Activated CD8-positive, alpha-beta memory T cell treated with anti-CD3 and anti-CD28 coated beads, Interleukin-2, amount 50 U/mL, for 1 hour (primary cell): Measurements from ENCODE around the gene ANGPTL8.

Experiments
- DNase-seq: peaks from one replicate; pipeline ENCODE4 v3.0.0-alpha.2; 2020; ENCODE audit errors: extremely low read depth

The ANGPTL8 gene, protein sequence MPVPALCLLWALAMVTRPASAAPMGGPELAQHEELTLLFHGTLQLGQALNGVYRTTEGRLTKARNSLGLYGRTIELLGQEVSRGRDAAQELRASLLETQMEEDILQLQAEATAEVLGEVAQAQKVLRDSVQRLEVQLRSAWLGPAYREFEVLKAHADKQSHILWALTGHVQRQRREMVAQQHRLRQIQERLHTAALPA

DNA sequence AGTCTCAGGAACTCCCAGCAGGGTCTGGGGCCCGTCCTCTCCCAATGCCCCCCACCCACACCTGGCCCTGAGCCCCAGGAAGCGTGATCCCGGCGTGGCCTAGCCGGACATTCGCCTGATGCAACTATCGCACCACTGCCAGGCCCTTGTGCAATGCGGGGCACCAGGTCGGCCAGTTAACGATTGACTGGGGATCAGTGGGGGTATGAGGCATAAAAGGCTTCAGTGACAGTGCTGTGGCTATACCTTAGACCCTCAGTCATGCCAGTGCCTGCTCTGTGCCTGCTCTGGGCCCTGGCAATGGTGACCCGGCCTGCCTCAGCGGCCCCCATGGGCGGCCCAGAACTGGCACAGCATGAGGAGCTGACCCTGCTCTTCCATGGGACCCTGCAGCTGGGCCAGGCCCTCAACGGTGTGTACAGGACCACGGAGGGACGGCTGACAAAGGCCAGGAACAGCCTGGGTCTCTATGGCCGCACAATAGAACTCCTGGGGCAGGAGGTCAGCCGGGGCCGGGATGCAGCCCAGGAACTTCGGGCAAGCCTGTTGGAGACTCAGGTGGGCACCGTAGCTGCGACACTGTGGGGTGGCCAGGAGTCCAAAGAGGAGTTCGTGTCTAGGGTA, at the start of gene ANGPTL8:
TSS of gene ANGPTL8 (plus strand) at position 243 of the 624 bp plus-strand sequence. CDS start at position 262, 19 bp downstream.
- DNase-seq = no peak

DNA sequence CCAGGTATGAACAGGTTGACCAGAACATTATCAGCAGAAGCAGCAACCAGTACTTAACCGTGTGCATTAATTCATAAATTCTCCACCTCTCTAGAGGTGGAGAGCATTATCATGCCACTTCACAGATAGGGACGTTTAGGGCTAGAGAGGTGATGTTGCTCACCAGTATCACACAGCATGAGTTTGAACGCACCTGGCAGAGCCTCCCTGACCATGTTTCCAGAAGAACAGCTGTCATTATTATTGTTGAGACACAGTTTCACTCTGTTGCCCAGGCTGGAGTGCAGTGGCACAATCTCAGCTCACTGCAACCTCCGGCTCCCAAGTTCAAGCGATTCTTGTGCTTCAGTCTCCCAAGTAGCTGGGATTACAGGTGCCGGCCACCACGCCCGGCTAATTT, 48.9 kb upstream of the ANGPTL8 start:
- DNase-seq = no peak

DNA sequence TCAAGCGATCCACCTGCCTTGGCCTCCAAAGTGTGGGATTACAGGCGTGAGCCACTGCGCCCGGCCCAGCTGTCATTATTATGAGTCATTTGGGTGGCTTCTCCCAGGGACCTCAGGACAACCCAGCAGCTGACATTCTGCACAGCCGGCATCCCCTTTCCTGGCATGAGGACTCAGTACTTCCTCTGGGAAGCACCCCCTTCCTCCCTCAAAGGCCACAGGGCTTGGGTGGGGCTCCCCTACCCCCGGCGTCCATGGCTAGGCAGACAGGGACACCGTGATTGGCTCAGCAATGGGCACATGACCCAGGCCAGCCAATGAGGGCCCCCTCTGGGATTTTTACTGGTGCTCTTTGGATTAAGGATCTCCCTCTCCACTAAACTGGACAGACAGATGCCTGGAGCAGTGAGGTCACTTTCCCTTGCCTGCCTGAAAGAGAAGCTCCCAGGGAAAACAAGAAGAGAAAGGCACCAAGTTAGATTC, 48.1 kb upstream of the ANGPTL8 start:
- DNase-seq = no peak

DNA sequence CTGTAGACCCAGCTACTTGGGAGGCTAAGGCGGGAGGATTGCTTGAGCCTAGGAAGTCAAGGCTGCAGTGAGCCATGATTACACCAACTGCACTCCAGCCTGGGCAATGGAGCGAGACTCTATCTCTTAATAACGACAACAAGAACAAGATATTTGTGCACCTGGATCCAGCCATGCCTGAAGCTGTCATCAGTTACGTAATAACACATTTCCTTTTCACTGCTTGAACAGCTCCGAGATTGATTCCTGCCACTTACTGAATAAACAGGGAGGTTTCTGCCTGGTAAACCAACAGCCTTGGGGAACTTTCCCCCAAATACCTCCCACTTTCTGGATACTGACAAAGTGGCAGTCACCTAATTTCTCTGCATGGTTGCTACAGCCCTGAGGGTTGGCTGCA, 47.5 kb upstream of the ANGPTL8 start:
- DNase-seq = no peak

DNA sequence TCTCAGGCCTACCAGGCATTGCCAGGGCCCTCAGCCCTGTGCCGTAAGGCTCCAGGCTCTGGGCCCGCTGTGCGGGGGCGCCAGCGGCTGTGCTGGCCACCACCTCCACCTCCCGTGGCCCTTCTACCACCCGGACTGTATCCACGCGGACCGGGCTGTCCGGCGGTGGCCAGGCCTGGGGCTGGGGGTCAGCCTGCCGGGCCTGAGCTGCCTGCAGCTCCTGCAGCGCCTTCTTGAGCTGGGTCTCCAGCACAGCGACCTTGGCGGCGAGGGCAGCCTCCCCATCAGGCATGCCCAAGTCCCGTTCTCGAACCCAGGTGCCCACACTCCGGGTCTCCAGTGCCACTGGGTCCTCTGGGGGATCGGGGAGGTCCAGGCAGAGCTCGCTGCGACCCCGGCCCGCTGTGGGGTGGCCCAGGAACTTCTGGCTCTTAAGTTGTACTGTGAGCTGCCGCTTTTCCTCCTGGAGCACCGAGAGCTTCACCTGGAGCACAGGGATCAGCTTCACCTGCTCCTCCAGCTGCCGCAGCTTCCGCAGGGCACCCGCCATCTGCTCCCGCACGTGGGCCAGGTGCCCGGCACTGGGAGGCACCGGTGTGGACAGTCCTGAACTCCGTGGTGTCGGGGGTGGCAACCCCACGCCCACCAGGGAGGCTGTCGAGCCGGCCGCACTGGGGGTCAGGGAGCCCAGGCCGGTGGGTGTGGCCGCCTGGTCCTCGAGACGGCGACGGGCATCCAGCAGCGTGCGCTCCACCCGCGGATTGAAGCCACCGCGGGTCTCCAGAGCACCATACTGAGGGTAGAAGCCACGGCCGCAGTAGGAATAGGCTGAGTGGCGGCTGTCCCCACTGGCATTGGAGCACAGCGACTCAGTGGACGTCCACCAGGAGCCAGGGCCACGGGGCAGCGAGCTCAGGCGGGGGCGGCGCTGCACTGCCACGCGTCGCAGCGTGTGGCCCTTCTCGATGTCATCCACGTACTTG, 46.2 kb upstream of the ANGPTL8 start:
- DNase-seq = no peak

DNA sequence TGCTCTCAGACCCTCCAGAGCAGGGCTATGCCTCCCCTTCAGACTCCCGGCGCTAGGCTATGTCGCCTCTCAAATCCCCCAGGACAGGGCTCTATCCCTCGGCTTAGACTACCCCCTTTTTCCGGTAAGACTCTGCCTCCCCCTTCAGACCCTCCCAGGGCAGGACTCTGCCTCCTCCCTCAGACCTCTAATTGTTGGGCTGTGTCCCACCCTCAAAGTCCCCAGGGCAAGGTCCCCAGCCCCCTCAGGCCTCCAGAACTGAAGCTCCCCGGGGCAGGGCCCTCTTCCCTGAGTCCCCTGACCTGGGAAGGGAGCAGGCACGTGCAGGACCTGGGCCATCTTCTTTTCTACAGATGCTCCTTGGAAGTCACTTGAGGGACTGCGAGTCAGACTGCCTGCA, 45.2 kb upstream of the ANGPTL8 start:
- DNase-seq = no peak

DNA sequence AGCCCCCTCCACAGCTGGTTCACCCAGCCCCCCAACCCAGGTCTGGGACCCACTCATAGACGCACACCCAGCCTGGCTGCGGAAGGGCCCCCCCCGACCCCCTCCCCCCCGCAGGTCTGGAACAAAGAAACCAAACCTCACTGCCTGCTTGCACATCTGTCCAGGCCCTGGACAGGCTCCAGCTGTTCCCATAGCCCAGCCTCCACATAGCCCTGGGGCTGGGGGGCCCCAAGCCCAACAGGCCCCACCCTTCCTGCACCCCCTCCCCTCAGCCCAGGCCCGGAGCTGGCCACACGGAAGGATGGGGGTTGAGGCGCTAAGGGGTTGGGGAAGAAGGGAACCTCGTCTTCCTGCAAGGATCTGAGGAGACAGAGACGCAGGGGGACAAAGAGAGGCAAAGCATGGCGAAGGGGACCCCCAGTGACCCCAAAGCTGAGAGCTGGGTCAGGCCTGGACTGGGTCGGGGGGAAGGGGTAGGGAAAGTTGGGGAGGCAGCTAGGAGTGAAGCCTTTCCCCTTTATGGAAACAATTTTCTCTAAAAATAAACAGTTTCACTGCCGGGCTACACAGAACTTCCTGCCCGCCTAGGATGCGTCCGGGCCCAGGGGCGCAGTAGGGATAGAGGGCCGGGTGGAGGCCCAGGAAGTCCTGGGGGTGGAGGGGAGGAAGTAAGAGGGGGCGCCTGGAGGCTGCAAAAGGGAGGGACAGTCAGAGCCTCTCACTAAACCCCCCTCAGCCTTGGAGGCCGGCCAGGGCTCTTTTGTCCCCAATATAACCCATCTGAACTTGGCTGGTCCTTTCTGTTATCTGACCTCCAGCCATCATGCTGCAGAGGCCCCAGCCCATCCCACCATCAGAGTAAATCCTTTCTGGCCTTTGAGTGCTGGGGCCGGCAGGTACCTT, 44.5 kb upstream of the ANGPTL8 start:
- no peak for DNase-seq

DNA sequence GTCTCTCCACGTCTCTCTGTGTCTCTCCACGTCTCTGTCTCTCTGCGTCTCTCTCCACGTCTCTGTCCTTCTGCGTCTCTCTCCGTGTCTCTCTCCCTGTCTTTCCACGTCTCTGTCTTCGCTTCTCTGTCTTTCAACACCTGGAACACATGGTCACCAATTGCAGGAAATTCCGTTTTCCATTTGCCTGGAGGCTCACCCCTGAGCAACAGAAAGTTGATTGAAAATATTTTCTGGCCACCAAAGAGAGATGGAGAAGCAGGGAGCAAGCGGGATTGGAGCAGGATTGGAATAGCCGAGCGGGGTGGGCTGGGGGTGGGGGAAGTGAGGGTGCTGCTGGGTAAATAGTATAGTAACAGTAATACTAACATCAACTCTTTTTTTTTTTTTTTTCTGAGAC, 43.7 kb upstream of the ANGPTL8 start:
- DNase-seq = no peak

DNA sequence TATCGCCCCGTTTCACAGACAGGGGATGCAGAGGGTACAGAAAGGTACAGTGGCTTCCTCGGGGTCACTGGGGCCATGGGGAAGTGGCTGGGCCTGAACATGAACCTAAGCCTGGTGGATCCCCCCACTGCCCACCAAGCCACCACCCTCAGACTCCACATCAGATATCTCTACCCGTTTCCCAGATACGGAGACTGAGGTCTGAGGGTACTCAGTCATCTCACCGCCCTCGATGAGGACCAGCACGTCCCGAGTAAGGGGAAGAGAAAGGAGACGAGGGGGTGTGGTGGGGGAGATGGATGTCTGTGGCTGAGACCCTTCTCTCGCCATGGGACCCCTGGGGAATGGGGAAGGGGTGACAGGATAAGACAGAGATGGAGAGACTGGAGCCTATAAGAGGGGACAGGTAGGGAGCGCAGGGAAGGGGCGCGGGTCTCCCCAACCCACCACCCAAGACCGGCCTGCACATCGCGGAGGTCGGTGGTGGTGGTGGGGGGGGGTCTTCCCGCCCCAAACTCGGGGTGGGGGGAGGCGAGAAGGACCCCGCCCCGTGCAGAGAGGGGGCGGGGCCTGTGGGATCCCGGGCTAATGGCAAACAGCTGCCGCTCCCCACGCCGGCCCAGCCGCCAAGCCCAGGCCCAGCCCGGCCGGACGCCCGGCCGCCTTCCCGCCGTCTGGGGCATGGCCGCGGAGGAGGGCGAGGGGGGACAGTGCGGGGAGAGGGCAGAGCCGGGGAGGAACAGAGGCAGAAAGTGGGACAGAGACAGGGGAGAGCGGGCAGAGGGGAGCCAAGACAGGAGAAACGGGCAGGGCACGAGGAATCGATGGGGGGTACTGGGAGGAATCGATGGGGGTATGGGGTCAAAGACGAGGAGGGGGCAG, 42.8 kb upstream of the ANGPTL8 start:
- no peak for DNase-seq

DNA sequence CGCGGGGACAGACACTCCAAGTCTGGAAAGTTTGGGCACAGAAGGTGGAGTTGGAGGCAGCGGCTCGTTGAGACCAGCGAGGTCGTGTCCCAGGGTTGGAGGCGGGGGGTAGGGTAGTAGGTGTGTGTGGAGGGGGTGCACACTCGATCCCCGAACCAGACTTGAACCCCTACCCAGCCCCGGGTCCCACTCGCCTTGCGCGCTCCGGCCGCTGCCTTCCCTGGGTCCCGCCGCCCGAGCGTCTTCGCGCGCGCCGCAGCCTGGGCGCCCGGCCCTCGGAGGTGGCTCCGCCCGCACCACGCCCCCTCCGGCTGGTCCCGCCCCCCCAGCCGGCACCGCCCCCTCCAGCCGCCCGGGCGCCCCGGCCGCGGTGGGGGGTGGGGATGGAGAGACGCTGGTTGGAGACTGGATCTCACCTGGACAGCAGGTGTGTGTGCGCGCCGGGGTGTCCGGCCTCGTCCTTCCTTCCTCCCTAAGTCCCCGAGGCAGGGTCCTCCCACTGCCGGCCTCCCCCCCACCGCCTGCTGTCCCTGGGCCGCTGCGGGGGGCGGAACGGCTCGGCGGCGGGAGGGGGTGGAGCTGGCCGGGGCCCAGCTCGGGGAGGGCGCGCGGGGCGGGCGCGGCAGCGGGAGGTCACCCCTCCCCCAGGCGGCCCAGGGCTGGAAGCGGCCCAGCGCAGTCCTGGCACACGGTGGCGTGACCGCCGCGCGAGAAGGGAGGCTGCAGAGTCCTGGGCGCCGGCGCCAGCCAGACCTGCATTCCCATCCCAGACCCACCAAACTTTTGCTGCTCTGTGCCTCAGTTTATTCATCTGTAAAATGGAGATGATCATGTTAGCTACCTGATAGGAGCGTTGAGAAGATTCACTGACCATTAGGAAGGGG, 41.9 kb upstream of the ANGPTL8 start, which contains the start of gene KANK2:
TSS of gene KANK2 (minus strand) at position 255 of the 884 bp plus-strand sequence. CDS start 3,034 bp downstream, outside the sequence.
- no peak for DNase-seq

DNA sequence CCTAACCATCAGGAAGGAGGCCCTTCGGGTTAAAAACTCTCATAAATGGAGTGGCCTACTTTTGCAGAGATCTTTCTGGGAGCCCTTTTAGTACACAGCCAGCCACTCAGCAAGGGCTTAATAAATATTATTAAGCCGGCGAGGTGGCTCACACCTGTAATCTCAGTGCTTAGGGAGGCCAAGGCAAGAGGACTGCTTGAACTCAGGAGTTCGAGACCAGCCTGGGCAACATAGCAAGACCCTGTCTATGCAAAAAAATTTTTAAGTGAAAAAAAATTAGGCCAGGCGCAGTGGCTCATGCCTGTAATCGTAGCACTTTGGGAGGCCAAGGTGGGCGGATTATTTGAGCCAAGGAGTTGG, 41.3 kb upstream of the ANGPTL8 start:
- no peak for DNase-seq

DNA sequence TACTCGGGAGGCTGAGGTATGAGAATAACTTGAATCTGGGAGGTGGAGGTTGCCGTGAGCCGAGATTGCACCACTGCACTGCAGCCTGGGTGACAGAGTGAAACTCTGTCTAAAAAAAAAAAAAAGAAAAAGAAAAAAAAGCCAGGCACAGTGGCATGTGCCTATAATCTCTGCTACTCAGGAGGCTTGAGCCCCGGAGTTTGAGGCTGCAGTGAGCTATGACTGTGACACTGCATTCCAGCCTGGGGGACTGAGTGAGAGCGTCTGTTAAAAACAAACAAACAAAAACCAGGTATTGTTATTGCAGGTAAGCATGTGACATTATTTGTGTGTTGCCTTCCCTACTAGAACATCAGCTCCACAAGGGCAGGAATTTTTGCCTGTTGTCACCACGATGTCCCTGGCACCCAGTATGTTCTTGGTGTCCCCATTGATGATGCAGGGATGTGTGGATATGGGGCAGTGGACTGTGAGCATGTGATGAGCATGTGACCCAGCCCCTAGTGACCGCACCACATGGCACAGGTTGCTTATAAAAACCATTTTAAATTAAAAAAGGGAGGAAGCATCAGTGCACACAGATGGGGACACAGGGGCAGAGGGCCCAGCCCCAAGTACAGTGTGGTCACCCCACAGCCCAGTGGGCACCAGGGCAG, 40.5 kb upstream of the ANGPTL8 start:
- DNase-seq = no peak

DNA sequence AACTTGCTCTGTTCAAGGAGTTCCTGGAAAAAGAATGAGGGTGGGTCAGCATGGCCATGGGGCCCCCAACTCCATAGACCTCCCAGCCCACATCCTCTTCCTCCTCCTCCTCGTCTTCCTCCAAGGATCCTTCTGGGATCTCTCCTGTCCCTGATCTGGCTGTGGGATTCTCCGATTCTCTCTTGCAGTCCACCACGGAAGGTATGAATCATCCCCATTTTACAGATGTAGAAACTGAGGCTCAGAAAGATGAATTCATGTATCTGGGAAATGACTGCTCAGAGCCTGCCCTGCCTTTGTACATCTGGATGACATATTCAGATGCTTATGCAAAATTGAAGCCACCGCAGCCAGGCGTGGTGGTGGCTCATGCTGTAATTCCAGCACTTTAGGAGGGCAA, 39.9 kb upstream of the ANGPTL8 start:
- DNase-seq = no peak

DNA sequence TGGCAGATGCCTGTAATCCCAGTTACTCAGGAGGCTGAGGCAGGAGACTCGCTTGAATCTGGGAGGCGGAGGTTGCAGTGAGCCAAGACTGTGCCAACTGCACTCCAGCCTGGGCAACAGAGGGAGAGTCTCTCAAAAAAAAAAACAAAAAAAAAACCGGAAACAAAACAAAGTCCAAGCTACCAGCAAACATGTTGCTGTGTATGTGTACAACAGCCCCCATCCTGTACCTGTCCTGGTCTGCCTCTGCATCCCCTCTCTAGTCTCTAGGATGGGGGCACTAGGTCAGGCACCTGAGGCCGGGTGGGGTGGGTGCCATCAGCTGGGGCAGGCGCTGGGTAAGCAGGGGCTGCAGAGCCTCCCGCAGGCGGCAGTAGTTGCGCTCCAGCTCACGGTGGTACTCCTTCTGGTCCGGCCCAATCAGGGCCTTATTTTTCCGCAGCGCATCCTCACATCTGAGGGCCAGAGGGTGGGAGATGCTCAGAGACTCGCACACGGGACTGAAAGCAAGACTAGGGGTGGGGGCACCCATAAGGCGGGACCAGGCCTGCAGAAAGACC, 39.3 kb upstream of the ANGPTL8 start:
- DNase-seq = no peak

DNA sequence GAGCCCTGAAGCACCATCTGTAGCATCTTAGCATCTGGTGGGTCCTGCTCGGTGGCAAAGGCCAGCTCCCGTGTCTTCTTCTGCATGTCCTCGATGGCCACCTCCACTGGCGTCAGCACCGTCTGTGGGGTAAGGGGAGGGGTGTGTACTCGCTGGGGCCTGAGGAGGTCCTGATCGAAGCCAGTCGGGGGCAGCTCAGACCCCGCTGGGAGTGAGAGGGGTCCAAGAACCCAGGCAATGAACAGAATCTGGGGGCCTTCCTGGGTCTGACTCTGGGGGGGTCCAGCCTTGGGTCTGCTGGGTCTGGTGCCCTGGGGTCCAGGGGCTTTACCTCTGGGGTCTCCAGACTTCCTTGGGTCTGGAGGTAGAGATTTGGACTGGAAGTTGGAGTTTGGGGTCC, 38.5 kb upstream of the ANGPTL8 start:
- DNase-seq = no peak

DNA sequence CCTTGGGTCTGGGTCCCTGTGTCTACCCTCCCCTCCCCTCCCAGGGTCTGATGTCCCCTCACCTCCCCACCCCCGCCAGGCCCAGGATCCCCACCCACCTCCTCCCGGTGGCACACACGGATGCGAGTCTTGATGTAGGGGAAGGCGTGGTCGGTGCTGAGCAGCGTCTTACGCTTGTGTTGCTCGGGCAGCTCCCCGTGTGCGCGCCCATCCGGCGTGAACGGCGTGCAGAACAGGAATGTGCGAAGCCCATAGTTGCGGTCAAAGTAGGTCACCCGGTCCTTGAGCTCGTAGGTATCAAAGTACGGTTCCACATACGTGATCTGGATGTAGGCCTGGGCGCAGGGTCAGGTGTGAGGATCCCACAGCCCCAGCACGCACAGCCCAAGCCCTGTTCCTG, 37.6 kb upstream of the ANGPTL8 start:
- no peak for DNase-seq

DNA sequence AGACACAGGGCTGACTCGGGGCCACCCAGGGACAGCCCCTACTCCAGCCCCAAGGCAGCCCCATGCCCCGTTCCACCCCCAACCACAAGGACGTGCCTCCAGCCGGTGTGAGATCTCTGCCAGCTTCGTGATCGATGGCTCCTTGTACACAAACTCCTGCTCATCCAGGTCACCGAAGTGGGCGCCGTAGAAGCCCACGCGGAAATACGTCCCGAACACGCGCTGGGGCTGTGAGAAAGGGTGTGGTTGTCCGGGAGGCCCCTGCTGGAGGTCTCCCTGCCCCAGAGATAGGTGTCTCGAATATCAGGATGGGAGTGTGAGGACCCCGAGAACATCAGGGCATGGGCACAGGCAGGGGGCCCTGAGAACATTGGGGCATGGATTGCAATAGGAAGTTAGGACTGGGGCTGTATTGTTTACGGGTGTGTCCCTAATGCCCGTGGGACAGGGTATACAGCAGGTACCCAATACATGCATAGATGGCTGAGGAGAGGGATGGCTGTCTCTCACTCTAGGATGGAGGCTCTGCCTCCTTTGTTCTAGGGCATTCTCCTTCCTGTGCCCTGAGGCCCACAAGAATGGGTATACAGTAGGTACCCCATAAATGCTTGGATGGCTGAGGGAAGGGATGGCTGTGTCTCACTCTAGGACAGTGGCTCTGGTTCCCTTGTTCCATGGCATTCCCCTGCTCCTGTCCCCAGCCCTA, 36.8 kb upstream of the ANGPTL8 start:
- no peak for DNase-seq
